GM19468 (cell line): Measurements from ENCODE around the gene IPP.
"Not testable (repeated sequence)": the region's sequence is repeated elsewhere in the genome, so short reads cannot be mapped to it uniquely, and the experiment has no call there.

ENCODE experiments used
- ATAC-seq: cut with Tn5 transposase; IDR thresholded peaks from one replicate; pipeline ENCODE4 v1.9.1; 2021; ENCODE audit warnings: mild to moderate bottlenecking, moderate library complexity, moderate number of reproducible peaks; ENCODE audit not compliant: unreplicated experiment; ENCODE audit errors: extremely low read depth

Gene IPP

GRCh38 chr1:45746922-45747321, 3.5 kb downstream of the IPP start:
- ATAC-seq: no peak

- not testable (repeated sequence) for ATAC-seq
Observed at GRCh38 chr1:45739641-45740156, 10.8 kb downstream of the IPP start.

GRCh38 chr1:45739137-45739536, 11.3 kb downstream of the IPP start:
- no peak for ATAC-seq

GRCh38 chr1:45730780-45731319, 19.6 kb downstream of the IPP start:
- ATAC-seq: no peak

GRCh38 chr1:45730075-45730779, 20.2 kb downstream of the IPP start:
- ATAC-seq: no peak

- not testable (repeated sequence) for ATAC-seq
Observed at GRCh38 chr1:45726007-45726406, 24.4 kb downstream of the IPP start.

GRCh38 chr1:45723248-45723930, 27.1 kb downstream of the IPP start:
- no peak for ATAC-seq

- no peak for ATAC-seq
Observed at GRCh38 chr1:45722809-45723208, 27.6 kb downstream of the IPP start.

GRCh38 chr1:45721207-45721606, 29.2 kb downstream of the IPP start:
- no peak for ATAC-seq

GRCh38 chr1:45718289-45718688, 32.2 kb downstream of the IPP start:
- ATAC-seq: no peak

GRCh38 chr1:45717386-45717785, 33.1 kb downstream of the IPP start:
- ATAC-seq: not testable (repeated sequence)

- no peak for ATAC-seq
Observed at GRCh38 chr1:45716700-45717099, 33.8 kb downstream of the IPP start.

GRCh38 chr1:45713711-45714110, 36.7 kb downstream of the IPP start:
- ATAC-seq: no peak

GRCh38 chr1:45704637-45705036, 45.8 kb downstream of the IPP start:
- no peak for ATAC-seq

GRCh38 chr1:45694823-45695222, 55.6 kb downstream of the IPP start:
- no peak for ATAC-seq

GRCh38 chr1:45693811-45694210, 56.6 kb downstream of the IPP start:
- ATAC-seq: not testable (repeated sequence)

- ATAC-seq: no peak
Observed at GRCh38 chr1:45687754-45688740, 62.4 kb downstream of the IPP start, which contains the start of gene TMEM69. TSS of gene TMEM69 (plus strand) at chr1:45688181. CDS start at chr1:45691069, 2,888 bp downstream.

GRCh38 chr1:45687014-45687753, 63.3 kb downstream of the IPP start:
- ATAC-seq: peak; percentile 92

GRCh38 chr1:45686288-45687013, 64.0 kb downstream of the IPP start, which contains the start of gene GPBP1L1:
TSS of gene GPBP1L1 (minus strand) at chr1:45686533. CDS start at chr1:45659087, 27,446 bp downstream.
- peak; percentile 9 for ATAC-seq
